Calu3 (cell line): ENCODE data around the gene PDE1A. TPM values are rescaled to one million over a fixed set of nuclear protein-coding genes. Genes with fewer than 3 reads are reported as not detected.

Source experiments
- BruUV-seq: library from RNA; stranded (reverse); fragments of 400-500 nt; replicated peaks from 2 replicates; lab custom pipeline; 2021; lab: Mats Ljungman, UMichigan
- CTCF ChIA-PET: fragments of 300-600 bp; sonication (Branson Sonifier 250); formaldehyde crosslinking; loops from one replicate; lab custom pipeline; 2022; ENCODE audit warnings: antibody characterized with exemption; lab: Charles Lee
- DNase-seq: peaks from one replicate; pipeline ENCODE4 v3.0.0; 2022
- H3K27ac Mint-ChIP-seq: one replicate; pipeline ENCODE4 v1.8.0; 2022; ENCODE audit warnings: mixed read lengths; ENCODE audit not compliant: unreplicated experiment
- H3K27me3 Mint-ChIP-seq: one replicate; pipeline ENCODE4 v1.8.0; 2022; ENCODE audit warnings: mixed read lengths; ENCODE audit not compliant: unreplicated experiment
- H3K36me3 Mint-ChIP-seq: one replicate; pipeline ENCODE4 v1.8.0; 2022; ENCODE audit warnings: mild to moderate bottlenecking, moderate library complexity, mixed read lengths; ENCODE audit not compliant: insufficient read depth, unreplicated experiment
- H3K4me1 Mint-ChIP-seq: one replicate; pipeline ENCODE4 v1.8.0; 2022; ENCODE audit warnings: mild to moderate bottlenecking, low read depth, mixed read lengths; ENCODE audit not compliant: unreplicated experiment
- H3K4me3 Mint-ChIP-seq: one replicate; pipeline ENCODE4 v1.8.0; 2022; ENCODE audit warnings: mild to moderate bottlenecking, low read depth, moderate library complexity, mixed read lengths; ENCODE audit not compliant: unreplicated experiment
- H3K9me3 Mint-ChIP-seq: one replicate; pipeline ENCODE4 v1.8.0; 2022; ENCODE audit warnings: low read depth, mixed read lengths; ENCODE audit not compliant: unreplicated experiment
- intact Hi-C: fragments of 100-400 bp; cut with micrococcal nuclease; formaldehyde crosslinking; loops from one replicate; pipeline ENCODE4 v1.10.0; 2022; ENCODE audit not compliant: unreplicated experiment
- total RNA-seq: library from RNA; stranded (reverse); gene quantifications from 2 replicates; pipeline ENCODE4 v1.2.3, GENCODE V29; 2022
- TF ChIP-seq, protein P1 (sequence below): fragments of 200-600 bp; IDR thresholded peaks from one replicate; pipeline ENCODE4 v1.8.0; 2022; ENCODE audit warnings: antibody characterized with exemption; ENCODE audit not compliant: unreplicated experiment

Gene PDE1A
- total RNA-seq, 1 experiment from 2014 or later: 0.26 TPM

- intact Hi-C loops: no loop called here
- Mint-ChIP-seq H3K27ac (no peak overlapping the region), H3K27me3 (no peaks in the 10 kb centered on the region), H3K36me3 (no peaks in the 10 kb centered on the region), H3K4me1 (peaks cover 12% of the 10 kb centered on the region), H3K9me3 (peaks cover 2% of the 10 kb centered on the region), H3K4me3 (peak overlapping the region; percentile 7)
- TF ChIP-seq, protein P1, sequence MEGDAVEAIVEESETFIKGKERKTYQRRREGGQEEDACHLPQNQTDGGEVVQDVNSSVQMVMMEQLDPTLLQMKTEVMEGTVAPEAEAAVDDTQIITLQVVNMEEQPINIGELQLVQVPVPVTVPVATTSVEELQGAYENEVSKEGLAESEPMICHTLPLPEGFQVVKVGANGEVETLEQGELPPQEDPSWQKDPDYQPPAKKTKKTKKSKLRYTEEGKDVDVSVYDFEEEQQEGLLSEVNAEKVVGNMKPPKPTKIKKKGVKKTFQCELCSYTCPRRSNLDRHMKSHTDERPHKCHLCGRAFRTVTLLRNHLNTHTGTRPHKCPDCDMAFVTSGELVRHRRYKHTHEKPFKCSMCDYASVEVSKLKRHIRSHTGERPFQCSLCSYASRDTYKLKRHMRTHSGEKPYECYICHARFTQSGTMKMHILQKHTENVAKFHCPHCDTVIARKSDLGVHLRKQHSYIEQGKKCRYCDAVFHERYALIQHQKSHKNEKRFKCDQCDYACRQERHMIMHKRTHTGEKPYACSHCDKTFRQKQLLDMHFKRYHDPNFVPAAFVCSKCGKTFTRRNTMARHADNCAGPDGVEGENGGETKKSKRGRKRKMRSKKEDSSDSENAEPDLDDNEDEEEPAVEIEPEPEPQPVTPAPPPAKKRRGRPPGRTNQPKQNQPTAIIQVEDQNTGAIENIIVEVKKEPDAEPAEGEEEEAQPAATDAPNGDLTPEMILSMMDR: no peak
- DNase-seq: peak; percentile 2
- CTCF ChIA-PET: no interaction called here
- no TSS peak for BruUV-seq
Observed at GRCh38 chr2:182426082-182426917, 536 bp downstream of the PDE1A start.

- no peaks in the 10 kb centered on the region for H3K27me3 Mint-ChIP-seq
- H3K9me3 Mint-ChIP-seq: no peaks in the 10 kb centered on the region
- no peaks in the 10 kb centered on the region for H3K36me3 Mint-ChIP-seq
- no peak overlapping the region for H3K4me3 Mint-ChIP-seq
- peaks cover 12% of the 10 kb centered on the region for H3K4me1 Mint-ChIP-seq
- no peak overlapping the region for H3K27ac Mint-ChIP-seq
- TF ChIP-seq, protein P1: no peak
- CTCF ChIA-PET: no interaction called here
- DNase-seq: no peak
- BruUV-seq: no TSS peak
- intact Hi-C loops: no loop called here
Observed at GRCh38 chr2:182422864-182423263, 4.0 kb downstream of the PDE1A start.

DNA sequence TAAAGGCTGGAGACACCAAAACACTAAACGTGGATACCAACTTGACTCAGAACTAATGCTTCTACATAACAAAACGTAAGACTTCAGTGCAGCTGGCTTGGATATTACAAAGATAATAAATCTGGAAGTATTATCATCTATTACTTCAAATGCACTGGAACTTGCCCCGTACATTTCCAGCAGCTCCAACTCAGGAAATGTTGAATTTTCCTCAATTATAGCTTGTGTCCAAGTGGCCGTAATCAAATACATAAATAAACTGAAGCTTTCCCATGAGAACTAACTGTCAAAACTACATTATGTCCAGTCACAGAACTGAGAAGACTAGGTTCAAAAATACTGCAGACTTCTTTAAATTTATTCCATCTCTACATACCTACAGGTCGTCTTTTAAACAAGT is 6.2 kb downstream of the PDE1A start:
- H3K4me3 Mint-ChIP-seq: no peak overlapping the region
- TF ChIP-seq, protein P1: no peak
- CTCF ChIA-PET: no interaction called here
- H3K27me3 Mint-ChIP-seq: no peaks in the 10 kb centered on the region
- no peak for DNase-seq
- no TSS peak for BruUV-seq
- intact Hi-C loops: no loop called here
- no peak overlapping the region for H3K27ac Mint-ChIP-seq
- no peaks in the 10 kb centered on the region for H3K9me3 Mint-ChIP-seq
- H3K4me1 Mint-ChIP-seq: no peaks in the 10 kb centered on the region
- H3K36me3 Mint-ChIP-seq: no peaks in the 10 kb centered on the region

GRCh38 chr2:182416861-182417260 is 10.0 kb downstream of the PDE1A start:
- intact Hi-C loops: no loop called here
- Mint-ChIP-seq H3K36me3 (no peaks in the 10 kb centered on the region), H3K27me3 (no peaks in the 10 kb centered on the region), H3K27ac (no peak overlapping the region), H3K9me3 (no peaks in the 10 kb centered on the region), H3K4me1 (no peaks in the 10 kb centered on the region), H3K4me3 (no peak overlapping the region)
- BruUV-seq: no TSS peak
- CTCF ChIA-PET: no interaction called here
- DNase-seq: no peak
- TF ChIP-seq, protein P1: no peak
